22Rv1 (cell line): ENCODE results near the gene MINDY3.

Experiments used
- H3K27ac ChIP-seq: fragments of 450-650 bp; 2 replicates; pipeline ENCODE4 v1.5.1; 2017
- ZFX ChIP-seq: fragments of 450-650 bp; IDR thresholded peaks from 2 replicates; pipeline ENCODE4 v1.6.1; 2017; ENCODE audit warnings: antibody characterized with exemption, borderline replicate concordance
- TF ChIP-seq, protein P1 (sequence below): fragments of 450-650 bp; IDR thresholded peaks from 2 replicates; pipeline ENCODE4 v1.5.1; 2017; ENCODE audit warnings: mild to moderate bottlenecking

MINDY3 gene

GRCh38 chr10:15743443-15743842 lies 116.9 kb downstream of the MINDY3 start:
- TF ChIP-seq, protein P1, sequence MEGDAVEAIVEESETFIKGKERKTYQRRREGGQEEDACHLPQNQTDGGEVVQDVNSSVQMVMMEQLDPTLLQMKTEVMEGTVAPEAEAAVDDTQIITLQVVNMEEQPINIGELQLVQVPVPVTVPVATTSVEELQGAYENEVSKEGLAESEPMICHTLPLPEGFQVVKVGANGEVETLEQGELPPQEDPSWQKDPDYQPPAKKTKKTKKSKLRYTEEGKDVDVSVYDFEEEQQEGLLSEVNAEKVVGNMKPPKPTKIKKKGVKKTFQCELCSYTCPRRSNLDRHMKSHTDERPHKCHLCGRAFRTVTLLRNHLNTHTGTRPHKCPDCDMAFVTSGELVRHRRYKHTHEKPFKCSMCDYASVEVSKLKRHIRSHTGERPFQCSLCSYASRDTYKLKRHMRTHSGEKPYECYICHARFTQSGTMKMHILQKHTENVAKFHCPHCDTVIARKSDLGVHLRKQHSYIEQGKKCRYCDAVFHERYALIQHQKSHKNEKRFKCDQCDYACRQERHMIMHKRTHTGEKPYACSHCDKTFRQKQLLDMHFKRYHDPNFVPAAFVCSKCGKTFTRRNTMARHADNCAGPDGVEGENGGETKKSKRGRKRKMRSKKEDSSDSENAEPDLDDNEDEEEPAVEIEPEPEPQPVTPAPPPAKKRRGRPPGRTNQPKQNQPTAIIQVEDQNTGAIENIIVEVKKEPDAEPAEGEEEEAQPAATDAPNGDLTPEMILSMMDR = no peak
- TF ChIP-seq ZFX = no peak
- H3K27ac ChIP-seq = no peak overlapping the region

DNA sequence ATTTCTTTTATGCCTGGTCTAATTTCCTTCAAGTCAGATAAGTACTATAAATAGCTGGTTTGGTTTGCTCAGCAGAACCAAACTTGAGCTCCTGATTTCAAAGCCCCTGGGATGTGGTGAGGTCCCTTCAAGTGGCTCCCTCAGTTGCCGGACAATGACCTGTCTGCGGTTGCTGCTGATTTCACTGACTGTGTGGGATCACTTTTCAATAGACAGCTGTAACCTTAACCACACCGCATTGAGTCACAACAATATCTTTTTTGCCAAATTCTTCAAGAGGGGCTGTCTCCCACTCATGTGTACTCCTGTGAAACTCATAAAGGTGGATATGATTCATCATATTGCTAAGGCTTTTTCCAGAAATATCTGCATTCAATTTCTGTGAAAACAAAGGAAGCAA lies 117.5 kb downstream of the MINDY3 start:
- no peak overlapping the region for H3K27ac ChIP-seq
- TF ChIP-seq, protein P1 = no peak
- no peak for TF ChIP-seq ZFX

DNA sequence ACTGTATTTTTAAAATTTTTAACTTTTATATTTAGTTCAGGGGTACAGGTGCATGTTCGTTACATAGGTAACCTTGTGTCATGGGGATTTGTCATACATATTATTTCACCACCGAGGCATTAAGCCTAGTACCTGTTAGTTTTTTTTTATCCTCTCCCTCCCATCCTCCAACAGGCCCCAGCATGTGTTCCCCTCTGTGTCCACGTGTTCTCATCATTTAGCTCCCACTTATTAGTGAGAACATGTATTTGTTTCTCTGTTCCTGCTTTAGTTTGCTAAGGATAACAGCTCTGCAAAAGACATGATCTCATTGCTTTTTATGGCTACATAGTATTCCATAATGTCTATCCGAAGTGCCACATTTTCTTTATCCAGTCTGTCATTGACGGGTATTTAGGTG lies 118.2 kb downstream of the MINDY3 start:
- TF ChIP-seq ZFX = no peak
- TF ChIP-seq, protein P1 = no peak
- no peak overlapping the region for H3K27ac ChIP-seq

GRCh38 chr10:15741581-15741980 lies 118.7 kb downstream of the MINDY3 start:
- H3K27ac ChIP-seq = no peak overlapping the region
- TF ChIP-seq, protein P1 = no peak
- no peak for TF ChIP-seq ZFX

DNA sequence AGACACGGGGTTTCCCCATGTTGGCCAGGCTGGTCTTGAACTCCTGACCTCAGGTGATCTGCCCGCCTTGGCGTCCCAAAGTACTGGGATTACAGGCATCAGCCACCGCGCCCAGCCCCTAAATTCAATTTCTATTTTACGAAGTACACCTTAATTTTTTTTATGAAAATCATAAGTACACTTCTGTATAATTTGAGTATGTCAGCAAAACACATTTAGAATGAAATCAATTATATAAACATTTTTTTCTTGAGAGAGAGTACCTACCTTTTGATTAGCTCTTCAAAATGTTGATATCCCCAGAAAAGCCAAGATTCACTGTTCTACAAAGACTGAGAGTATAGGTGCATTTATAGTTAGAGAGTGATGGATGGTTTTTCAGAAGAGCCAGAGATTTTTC lies 120.0 kb downstream of the MINDY3 start:
- no peak for TF ChIP-seq ZFX
- TF ChIP-seq, protein P1 = no peak

GRCh38 chr10:15739254-15739970 lies 120.9 kb downstream of the MINDY3 start:
- TF ChIP-seq, protein P1 = no peak
- no peak for TF ChIP-seq ZFX

More for the DNA sequence above, 120.0 kb downstream of the MINDY3 start:
- H3K27ac ChIP-seq = no peak overlapping the region

DNA sequence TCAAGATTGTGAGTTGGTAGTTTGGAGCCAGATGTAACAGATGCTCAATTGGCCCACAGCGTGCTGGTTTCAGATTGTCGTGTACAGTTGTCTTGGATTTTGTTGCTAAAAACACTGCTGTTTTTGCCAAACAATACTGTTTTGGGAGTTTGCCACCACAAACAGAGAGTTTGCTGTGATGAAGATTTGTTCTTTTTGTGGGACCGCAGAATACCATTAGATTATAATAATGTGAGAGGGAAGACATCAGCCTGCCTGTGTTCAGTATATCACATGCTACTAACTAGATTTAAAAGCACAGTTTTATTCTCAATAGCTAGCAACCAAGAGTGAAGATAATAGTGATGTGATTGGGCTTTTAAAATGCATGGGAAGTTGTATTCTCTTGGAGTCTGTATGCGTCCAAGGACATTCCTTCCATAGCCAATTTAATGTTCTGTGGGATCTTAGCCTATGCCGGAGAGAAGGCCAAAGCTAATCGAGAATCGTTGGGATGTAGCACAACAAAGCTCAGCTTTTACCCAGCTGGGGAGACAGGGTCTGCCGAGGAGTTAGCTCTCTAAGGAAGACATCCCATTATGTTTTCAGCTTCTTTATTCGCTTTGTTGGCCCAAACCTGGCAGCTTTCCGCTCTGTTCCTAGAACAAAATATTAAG lies 121.9 kb downstream of the MINDY3 start:
- TF ChIP-seq, protein P1 = no peak
- TF ChIP-seq ZFX = no peak
- no peak overlapping the region for H3K27ac ChIP-seq

More at GRCh38 chr10:15739254-15739970, 120.9 kb downstream of the MINDY3 start:
- H3K27ac ChIP-seq = no peak overlapping the region
